ENCODE measurements around the gene POLR1E. TPM values are rescaled to one million over a fixed set of nuclear protein-coding genes. Genes with fewer than 3 reads are reported as not detected.

Gene POLR1E
- total and polyA plus RNA-seq, 9 of the 15 experiments (the other 6 are each of a cell fraction or from before 2014, with no cell fraction given): 18.9 to 102 (median 74.4) TPM

DNA sequence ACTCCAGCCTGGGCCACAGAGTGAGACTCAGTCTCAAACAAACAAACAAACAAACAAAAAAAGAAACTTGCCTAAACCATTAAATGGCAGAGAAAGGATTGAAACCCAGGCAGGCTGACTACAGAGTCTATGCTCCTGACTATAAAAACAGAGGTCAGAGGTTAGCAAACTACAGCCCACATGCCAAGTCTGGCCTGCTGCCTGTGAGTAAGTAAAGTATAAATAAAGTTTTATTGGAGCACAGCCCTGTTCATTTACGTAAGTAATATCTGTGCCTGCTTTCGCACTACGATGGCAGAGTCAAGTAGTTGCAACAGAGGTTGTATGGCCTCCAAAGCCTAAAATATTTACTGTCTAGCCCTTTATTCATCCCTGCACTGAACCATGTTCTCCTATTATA, 11.6 kb downstream of the POLR1E start (continued):
- TF ChIP-seq, protein P1, sequence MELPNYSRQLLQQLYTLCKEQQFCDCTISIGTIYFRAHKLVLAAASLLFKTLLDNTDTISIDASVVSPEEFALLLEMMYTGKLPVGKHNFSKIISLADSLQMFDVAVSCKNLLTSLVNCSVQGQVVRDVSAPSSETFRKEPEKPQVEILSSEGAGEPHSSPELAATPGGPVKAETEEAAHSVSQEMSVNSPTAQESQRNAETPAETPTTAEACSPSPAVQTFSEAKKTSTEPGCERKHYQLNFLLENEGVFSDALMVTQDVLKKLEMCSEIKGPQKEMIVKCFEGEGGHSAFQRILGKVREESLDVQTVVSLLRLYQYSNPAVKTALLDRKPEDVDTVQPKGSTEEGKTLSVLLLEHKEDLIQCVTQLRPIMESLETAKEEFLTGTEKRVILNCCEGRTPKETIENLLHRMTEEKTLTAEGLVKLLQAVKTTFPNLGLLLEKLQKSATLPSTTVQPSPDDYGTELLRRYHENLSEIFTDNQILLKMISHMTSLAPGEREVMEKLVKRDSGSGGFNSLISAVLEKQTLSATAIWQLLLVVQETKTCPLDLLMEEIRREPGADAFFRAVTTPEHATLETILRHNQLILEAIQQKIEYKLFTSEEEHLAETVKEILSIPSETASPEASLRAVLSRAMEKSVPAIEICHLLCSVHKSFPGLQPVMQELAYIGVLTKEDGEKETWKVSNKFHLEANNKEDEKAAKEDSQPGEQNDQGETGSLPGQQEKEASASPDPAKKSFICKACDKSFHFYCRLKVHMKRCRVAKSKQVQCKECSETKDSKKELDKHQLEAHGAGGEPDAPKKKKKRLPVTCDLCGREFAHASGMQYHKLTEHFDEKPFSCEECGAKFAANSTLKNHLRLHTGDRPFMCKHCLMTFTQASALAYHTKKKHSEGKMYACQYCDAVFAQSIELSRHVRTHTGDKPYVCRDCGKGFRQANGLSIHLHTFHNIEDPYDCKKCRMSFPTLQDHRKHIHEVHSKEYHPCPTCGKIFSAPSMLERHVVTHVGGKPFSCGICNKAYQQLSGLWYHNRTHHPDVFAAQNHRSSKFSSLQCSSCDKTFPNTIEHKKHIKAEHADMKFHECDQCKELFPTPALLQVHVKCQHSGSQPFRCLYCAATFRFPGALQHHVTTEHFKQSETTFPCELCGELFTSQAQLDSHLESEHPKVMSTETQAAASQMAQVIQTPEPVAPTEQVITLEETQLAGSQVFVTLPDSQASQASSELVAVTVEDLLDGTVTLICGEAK (IDR thresholded peaks at IDR 0.05): peak; percentile 93
- TF ChIP-seq, protein P1 (CRISPR knock-in tag; IDR thresholded peaks at IDR 0.05): peak; percentile 92
- TF ChIP-seq SRF (CRISPR knock-in tag; IDR thresholded peaks at IDR 0.05): no peak

Data from K562 (cell line).